Measurements from ENCODE around the gene MPIG6B. TPM values are rescaled to one million over a fixed set of nuclear protein-coding genes. Genes with fewer than 3 reads are reported as not detected.

Gene MPIG6B
- total RNA-seq, 6 donors from 2014 or later: 0.30 to 4.1 (median 1.2) TPM; not detected in 1

DNA sequence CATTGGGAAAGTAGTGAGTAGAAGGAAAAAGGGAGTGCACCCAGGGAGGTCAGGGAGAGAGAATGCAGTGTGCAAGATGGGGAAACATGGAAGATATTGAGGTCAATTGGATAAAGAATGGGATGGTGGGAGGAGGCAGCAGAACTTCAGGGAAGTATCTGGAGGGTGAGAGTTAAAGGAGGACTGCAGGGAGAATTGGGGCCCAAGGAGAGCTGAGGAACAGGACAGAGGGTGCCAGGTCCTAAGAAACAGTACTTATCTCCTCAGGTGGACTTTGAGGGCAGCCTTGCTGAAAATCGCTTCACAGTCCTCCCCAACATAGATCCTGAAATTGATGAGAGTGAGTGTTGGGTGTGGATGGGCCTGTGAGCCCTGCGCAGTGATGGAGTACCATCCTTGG lies 35.1 kb downstream of the MPIG6B start:
- H3K36me3 ChIP-seq: no peaks in the 10 kb centered on the region
- no peak for DNase-seq
- H3K4me3 ChIP-seq: no peak overlapping the region
- H3K9me3 ChIP-seq: no peaks in the 10 kb centered on the region
- no peak overlapping the region for H3K27ac ChIP-seq
- 97 to 100% methylated on average over 2 of the region's 2 CpGs for WGBS, 2 donors
- ATAC-seq (ENCODE audit: low FRiP score in 2 of 2): no peak
- no peak for TF ChIP-seq EP300 (IDR thresholded peaks at IDR 0.05)
- no peak for TF ChIP-seq POLR2AphosphoS5 (IDR thresholded peaks at IDR 0.05)
- TF ChIP-seq, protein P1, sequence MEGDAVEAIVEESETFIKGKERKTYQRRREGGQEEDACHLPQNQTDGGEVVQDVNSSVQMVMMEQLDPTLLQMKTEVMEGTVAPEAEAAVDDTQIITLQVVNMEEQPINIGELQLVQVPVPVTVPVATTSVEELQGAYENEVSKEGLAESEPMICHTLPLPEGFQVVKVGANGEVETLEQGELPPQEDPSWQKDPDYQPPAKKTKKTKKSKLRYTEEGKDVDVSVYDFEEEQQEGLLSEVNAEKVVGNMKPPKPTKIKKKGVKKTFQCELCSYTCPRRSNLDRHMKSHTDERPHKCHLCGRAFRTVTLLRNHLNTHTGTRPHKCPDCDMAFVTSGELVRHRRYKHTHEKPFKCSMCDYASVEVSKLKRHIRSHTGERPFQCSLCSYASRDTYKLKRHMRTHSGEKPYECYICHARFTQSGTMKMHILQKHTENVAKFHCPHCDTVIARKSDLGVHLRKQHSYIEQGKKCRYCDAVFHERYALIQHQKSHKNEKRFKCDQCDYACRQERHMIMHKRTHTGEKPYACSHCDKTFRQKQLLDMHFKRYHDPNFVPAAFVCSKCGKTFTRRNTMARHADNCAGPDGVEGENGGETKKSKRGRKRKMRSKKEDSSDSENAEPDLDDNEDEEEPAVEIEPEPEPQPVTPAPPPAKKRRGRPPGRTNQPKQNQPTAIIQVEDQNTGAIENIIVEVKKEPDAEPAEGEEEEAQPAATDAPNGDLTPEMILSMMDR (IDR thresholded peaks at IDR 0.05): no peak
- TF ChIP-seq POLR2A (IDR thresholded peaks at IDR 0.05): no peak
- H3K27me3 ChIP-seq: no peaks in the 10 kb centered on the region
- peaks cover 0 to 5% (median 1%) of the 10 kb centered on the region in 4 donors for H3K4me1 ChIP-seq

DNA sequence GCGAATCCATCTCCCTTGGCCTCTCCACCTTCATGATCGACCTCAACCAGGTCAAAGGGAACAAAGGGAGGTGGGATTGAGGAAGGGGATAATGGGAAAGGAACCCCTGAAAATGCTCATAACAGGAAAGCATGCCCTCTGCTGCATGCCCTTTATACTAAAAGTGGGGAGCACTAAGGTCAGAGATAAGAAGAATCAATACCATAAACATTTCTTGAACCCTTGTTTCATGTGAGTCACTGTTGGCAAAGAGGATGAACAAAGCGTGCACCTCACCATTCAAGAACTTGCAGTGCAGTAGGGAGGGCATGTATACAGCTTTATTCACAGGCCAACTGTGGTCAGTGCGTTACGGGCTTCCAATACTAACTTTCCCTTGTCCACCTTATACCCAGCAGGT lies 37.6 kb downstream of the MPIG6B start:
- Histone ChIP-seq H3K27me3 (no peaks in the 10 kb centered on the region), H3K4me1 (peaks cover 0 to 7% (median 3%) of the 10 kb centered on the region in 4 donors), H3K4me3 (no peak overlapping the region), H3K9me3 (no peaks in the 10 kb centered on the region), H3K27ac (no peak overlapping the region), H3K36me3 (no peaks in the 10 kb centered on the region)
- TF ChIP-seq POLR2AphosphoS5 (IDR thresholded peaks at IDR 0.05) (no peak), EP300 (IDR thresholded peaks at IDR 0.05) (no peak), POLR2A (IDR thresholded peaks at IDR 0.05) (no peak)
- TF ChIP-seq, protein P1 (IDR thresholded peaks at IDR 0.05): no peak
- DNase-seq: no peak
- 95 to 96% methylated on average over 5 of the region's 5 CpGs for WGBS, 2 donors
- ATAC-seq (ENCODE audit: low FRiP score in 2 of 2): no peak

DNA sequence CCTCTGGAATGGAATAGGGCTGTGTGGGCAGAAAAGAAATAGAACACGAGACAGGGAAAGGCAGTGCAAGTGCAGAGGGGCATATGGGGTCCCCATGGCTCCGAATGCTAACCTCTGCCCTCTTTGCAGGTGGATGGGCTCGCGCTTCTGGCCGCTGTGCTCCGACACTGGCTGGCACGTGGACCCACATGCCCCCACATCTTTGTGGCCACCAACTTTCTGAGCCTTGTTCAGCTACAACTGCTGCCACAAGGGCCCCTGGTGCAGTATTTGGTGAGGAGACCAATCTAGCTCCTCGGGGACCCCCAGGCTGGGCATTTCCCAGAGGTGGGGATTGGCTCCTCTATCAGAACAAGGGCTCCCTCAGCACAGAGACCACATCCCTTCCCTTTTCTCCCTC lies 38.2 kb downstream of the MPIG6B start:
- Histone ChIP-seq H3K36me3 (no peaks in the 10 kb centered on the region), H3K9me3 (no peaks in the 10 kb centered on the region), H3K4me3 (no peak overlapping the region), H3K27me3 (no peaks in the 10 kb centered on the region), H3K4me1 (peaks cover 0 to 7% (median 5%) of the 10 kb centered on the region in 4 donors), H3K27ac (no peak overlapping the region)
- ATAC-seq (ENCODE audit: low FRiP score in 2 of 2) (no peak), DNase-seq (no peak)
- 92 to 94% methylated on average over 8 of the region's 8 CpGs for WGBS, 2 donors
- no peak for TF ChIP-seq POLR2A (IDR thresholded peaks at IDR 0.05)
- TF ChIP-seq POLR2AphosphoS5 (IDR thresholded peaks at IDR 0.05): no peak
- TF ChIP-seq, protein P1 (IDR thresholded peaks at IDR 0.05): no peak
- no peak for TF ChIP-seq EP300 (IDR thresholded peaks at IDR 0.05)

DNA sequence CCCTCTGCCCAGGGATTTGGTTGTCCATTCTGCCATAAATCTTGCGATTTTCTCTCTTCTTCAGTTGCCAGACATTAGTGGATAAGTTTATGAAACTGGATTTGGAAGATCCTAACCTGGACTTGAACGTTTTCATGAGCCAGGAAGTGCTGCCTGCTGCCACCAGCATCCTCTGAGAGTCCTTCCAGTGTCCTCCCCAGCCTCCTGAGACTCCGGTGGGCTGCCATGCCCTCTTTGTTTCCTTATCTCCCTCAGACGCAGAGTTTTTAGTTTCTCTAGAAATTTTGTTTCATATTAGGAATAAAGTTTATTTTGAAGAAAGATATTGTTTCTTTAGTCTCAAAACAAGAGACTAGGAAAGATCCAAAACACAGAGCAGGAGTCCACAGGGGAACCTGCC lies 39.2 kb downstream of the MPIG6B start, which contains the start of gene SAPCD1:
SAPCD1 (plus strand) TSS at position 301 of the 400 bp plus-strand sequence. CDS start 399 bp downstream, outside the sequence.
- no peaks in the 10 kb centered on the region for H3K36me3 ChIP-seq
- WGBS, 2 donors: 83 to 86% methylated on average over 4 of the region's 4 CpGs
- H3K27me3 ChIP-seq: no peaks in the 10 kb centered on the region
- peaks cover 0 to 7% (median 6%) of the 10 kb centered on the region in 4 donors for H3K4me1 ChIP-seq
- H3K9me3 ChIP-seq: no peaks in the 10 kb centered on the region
- no peak for ATAC-seq (ENCODE audit: low FRiP score in 2 of 2)
- no peak within 1 kb of the TSS for H3K4me3 ChIP-seq
- no peak for DNase-seq
- peak within 1 kb of the TSS; percentile 9 to 57 (median 17) for H3K27ac ChIP-seq
- TF ChIP-seq, protein P1 (IDR thresholded peaks at IDR 0.05): no peak
- TF ChIP-seq POLR2A (IDR thresholded peaks at IDR 0.05) (no peak), POLR2AphosphoS5 (IDR thresholded peaks at IDR 0.05) (no peak), EP300 (IDR thresholded peaks at IDR 0.05) (no peak)

All from upper lobe of left lung (tissue), 6 donors.